RWPE1 (cell line): ENCODE data around the gene IFRD2.
A peak's percentile ranks its signal among the peaks of the same experiment; 100 is the strongest.
"Not testable (repeated sequence)": the region's sequence is repeated elsewhere in the genome, so short reads cannot be mapped to it uniquely, and the experiment has no call there.

Experiments
- CTCF ChIA-PET: fragments of 350-600 bp; sonication (Branson Sonifier 250); formaldehyde crosslinking; extraction: SDS; loops from one replicate; lab custom pipeline; 2021; lab: Yijun Ruan, JAX
- POLR2A ChIA-PET: fragments of 400-600 bp; formaldehyde crosslinking; extraction: SDS; loops from one replicate; lab custom pipeline; 2020; ENCODE audit warnings: antibody characterized with exemption; ENCODE audit not compliant: low non-redundant PET; lab: Yijun Ruan, JAX
- DNase-seq: peaks from one replicate; pipeline ENCODE4 v3.0.0; 2012; ENCODE audit warnings: low spot score
- H3K27ac ChIP-seq: fragments of 450-650 bp; 2 replicates; pipeline ENCODE4 v1.5.1; 2017
- TF ChIP-seq, protein P1 (sequence below): fragments of 450-650 bp; conservative IDR thresholded peaks from 2 replicates; pipeline ENCODE4 v1.5.1; 2017; ENCODE audit warnings: low read depth, mild to moderate bottlenecking

IFRD2 gene

DNA sequence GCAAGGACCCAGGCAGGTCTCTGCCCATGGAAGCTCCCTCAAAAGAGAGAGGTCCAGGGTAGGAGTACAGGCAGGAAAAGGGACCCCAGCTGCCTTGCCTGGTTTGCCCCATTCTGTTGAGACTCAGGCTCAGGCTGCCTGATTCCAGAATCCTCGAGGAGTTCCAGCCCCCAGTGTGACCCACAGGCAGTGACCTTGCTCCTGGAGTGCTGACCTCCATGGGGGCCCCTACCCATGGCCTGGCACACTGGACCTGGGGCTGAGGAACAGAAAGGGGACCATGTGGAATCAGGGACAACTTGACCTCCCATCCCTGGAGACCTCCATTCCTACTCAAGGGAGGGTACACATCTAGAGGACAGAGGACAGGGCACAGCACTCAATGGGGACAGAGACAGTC is 26.7 kb downstream of the IFRD2 start:
- DNase-seq, result no peak
- H3K27ac ChIP-seq, result peak overlapping the region; percentile 100
- CTCF ChIA-PET, result interaction anchor here (0.6 kb wide), 1 partner anchor 9 kb away, joined by 3 read pairs; no protein-coding TSS in a partner anchor
- TF ChIP-seq, protein P1, sequence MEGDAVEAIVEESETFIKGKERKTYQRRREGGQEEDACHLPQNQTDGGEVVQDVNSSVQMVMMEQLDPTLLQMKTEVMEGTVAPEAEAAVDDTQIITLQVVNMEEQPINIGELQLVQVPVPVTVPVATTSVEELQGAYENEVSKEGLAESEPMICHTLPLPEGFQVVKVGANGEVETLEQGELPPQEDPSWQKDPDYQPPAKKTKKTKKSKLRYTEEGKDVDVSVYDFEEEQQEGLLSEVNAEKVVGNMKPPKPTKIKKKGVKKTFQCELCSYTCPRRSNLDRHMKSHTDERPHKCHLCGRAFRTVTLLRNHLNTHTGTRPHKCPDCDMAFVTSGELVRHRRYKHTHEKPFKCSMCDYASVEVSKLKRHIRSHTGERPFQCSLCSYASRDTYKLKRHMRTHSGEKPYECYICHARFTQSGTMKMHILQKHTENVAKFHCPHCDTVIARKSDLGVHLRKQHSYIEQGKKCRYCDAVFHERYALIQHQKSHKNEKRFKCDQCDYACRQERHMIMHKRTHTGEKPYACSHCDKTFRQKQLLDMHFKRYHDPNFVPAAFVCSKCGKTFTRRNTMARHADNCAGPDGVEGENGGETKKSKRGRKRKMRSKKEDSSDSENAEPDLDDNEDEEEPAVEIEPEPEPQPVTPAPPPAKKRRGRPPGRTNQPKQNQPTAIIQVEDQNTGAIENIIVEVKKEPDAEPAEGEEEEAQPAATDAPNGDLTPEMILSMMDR, result no peak
- POLR2A ChIA-PET, result no interaction called here

DNA sequence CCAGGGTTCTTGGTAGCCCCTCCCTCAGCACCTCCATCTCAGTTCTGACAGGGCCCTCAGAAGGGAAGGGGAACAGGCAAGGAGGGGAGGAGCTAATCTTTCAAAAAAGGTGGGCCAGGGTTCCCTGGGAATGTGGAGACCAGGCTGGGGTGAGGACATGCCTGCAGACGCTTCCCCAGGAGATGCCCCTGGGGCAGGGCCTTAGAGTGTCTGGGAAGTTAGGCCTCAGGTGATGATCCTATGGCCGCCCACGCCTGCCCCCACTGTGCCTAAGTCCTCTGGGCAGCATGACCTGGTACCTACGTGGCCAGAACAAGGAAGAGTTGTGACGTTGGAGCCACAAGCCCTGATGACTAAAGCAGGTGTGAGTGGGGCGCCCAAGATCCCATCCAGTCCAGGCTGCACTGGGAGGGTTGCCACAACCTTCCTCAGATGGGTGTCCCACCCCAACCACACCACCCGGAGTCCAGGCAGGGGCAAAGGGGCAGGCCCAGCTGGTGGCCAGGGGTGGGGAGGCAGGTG is 27.2 kb downstream of the IFRD2 start:
- ChIA-PET CTCF (interaction anchor here (0.9 to 1.5 kb wide), 2 partner anchors 10 to 38 kb away, joined by 3 to 5 read pairs; no protein-coding TSS in a partner anchor), POLR2A (no interaction called here)
- no peak for DNase-seq
- TF ChIP-seq, protein P1, result no peak
- peak overlapping the region; percentile 100 for H3K27ac ChIP-seq

DNA sequence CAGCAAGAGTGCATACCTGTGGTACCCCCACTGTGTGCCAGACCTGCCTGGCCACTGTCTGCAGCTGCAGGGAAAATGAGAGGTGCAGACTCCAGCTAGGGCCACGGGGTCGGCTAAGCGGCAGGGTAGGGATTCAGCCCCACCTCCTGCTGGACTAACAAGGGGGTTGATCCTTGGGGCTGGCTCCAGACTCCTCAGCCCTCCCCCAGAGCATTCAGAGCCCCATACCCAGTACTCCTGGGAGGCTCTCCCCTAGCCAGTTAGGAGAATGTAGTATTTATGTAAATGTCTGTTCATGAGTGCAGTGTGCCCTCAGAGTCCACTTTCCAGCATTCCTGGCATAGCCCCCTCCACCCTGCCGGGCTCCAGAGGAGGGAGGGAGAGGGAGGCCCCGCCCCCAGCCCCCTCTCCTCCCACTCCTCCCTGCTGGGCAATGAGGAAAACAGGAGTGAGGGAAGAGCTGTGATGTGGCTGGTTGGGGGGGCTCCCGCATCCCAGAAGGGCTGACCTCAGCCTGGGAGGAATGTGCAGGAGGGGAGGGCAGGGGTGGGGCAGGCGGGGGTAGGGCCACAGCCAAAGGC is 27.8 kb downstream of the IFRD2 start:
- TF ChIP-seq, protein P1, result no peak
- ChIA-PET POLR2A (no interaction called here), CTCF (interaction anchor here (0.9 to 1.5 kb wide), 2 partner anchors 10 to 38 kb away, joined by 3 to 5 read pairs; no protein-coding TSS in a partner anchor)
- peak; percentile 68 for DNase-seq
- H3K27ac ChIP-seq, result peak overlapping the region; percentile 100

DNA sequence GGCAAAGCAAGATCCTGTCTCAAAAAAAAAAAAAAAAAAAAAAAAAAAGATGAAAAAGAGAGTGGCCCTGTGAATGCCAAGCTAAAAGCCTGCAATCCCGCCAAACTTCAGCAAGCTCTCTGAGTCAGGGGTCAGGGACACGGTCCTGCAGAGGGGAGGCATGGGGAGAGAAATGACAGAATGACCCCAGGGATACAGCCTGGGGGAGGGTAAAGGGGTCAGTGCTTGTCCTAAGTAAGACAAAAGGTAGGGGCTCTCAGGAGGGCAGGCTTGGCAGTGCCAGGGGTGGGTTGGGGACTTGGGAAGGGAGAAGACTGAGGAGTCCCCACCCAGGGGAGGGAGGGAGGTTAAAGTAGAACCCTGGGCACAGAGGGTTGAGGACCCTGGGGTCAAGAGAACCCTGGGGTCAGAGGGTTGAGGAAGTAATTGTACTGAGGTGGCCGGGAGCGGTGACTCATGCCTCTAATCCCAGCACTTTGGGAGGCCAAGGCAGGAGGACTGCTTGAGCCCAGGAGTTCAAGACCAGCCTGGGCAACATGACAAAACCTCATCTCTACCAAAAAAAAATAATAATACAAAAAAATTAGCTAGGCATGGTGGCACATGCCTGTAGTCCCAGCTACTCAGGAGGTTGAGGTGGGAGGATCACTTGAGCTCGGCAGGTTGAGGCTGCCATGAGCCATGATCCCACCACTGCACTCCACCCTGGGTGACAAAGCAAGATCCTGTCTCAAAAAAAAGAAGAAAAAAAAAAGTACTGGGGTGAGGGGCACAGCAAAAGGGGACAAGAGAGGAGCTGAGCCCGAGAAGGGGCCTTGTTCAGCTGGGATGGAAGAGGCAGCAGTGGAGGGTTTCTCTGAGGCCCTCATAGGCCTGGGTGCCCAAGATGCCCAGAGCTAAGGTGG is 28.5 kb downstream of the IFRD2 start:
- H3K27ac ChIP-seq, result peak overlapping the region; percentile 100
- POLR2A ChIA-PET, result no interaction called here
- no peak for DNase-seq
- TF ChIP-seq, protein P1, result no peak
- CTCF ChIA-PET, result interaction anchor here (0.9 to 1.5 kb wide), 2 partner anchors 11 to 37 kb away, joined by 3 to 5 read pairs; no protein-coding TSS in a partner anchor

DNA sequence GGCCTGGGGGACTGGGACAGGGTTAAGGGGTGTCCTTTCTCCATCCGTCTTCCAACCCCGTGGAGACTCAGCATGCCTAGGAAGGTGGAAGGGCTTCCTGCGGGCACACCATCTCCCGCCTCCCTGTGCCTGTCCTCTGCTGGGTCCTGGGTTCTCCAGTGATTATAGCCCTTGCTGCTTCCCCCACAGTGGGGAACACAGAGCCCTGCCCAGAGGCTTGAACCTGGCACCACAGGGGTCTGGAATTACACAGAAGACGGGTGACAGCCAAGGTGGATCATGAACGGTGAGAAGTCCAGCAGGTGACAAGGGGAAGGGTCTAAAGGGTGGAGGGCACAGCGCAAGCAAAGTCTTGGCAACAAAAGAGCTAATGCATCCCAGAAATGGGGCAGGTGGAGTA is 29.5 kb downstream of the IFRD2 start:
- ChIA-PET POLR2A (no interaction called here), CTCF (no interaction called here)
- TF ChIP-seq, protein P1, result no peak
- peak overlapping the region; percentile 100 for H3K27ac ChIP-seq
- DNase-seq, result no peak

DNA sequence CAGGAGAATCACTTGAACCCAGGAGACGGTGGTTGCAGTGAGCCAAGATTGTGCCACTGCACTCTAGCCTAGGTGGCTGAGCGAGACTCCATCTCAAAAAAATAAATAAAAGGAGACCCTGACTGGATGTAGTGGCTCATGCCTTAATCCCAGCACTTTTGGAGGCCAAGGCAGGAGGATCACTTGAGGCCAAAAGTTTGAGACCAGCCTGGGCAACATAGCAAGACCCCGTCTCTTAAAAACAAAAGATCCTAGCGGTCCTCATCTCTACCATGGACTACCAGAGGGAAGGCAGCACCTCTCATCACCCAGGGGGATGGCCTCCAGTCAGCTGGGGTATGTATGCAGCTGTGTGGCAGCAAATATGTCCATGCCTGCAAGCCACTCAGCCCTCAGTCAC is 30.0 kb downstream of the IFRD2 start:
- DNase-seq, CTCF ChIA-PET, POLR2A ChIA-PET: not testable (repeated sequence)
- H3K27ac ChIP-seq, result peak overlapping the region; percentile 100
